Stimulated activated CD4-positive, alpha-beta T cell treated with anti-CD3 and anti-CD28 coated beads, Interleukin-12 subunit alpha, Interleukin-12 subunit beta, amount 100 ng/mL, for 4 hours (primary cell): ENCODE results near the gene ENOX1.

Experiments used
- DNase-seq: peaks from one replicate; pipeline ENCODE4 v3.0.0-alpha.2; 2020

ENOX1 gene

GRCh38 chr13:43232144-43232872 is 554.5 kb downstream of the ENOX1 start:
- no peak for DNase-seq

- DNase-seq: no peak
Measured at GRCh38 chr13:43230989-43231388, 555.8 kb downstream of the ENOX1 start.

GRCh38 chr13:43229506-43229905 is 557.3 kb downstream of the ENOX1 start:
- DNase-seq: no peak

GRCh38 chr13:43227721-43228120 is 559.1 kb downstream of the ENOX1 start:
- DNase-seq: no peak

GRCh38 chr13:43223216-43223615 is 563.6 kb downstream of the ENOX1 start:
- DNase-seq: no peak

GRCh38 chr13:43222086-43222485 is 564.7 kb downstream of the ENOX1 start:
- no peak for DNase-seq

GRCh38 chr13:43221611-43222010 is 565.2 kb downstream of the ENOX1 start:
- DNase-seq: no peak

GRCh38 chr13:43220873-43221595 is 565.7 kb downstream of the ENOX1 start:
- no peak for DNase-seq

GRCh38 chr13:43214124-43214523 is 572.6 kb downstream of the ENOX1 start:
- DNase-seq: no peak

- no peak for DNase-seq
Measured at GRCh38 chr13:43206838-43207237, 579.9 kb downstream of the ENOX1 start.

GRCh38 chr13:43205416-43205815 is 581.4 kb downstream of the ENOX1 start:
- no peak for DNase-seq

GRCh38 chr13:43204591-43204990 is 582.2 kb downstream of the ENOX1 start:
- no peak for DNase-seq

GRCh38 chr13:43203781-43204180 is 583.0 kb downstream of the ENOX1 start:
- no peak for DNase-seq

GRCh38 chr13:43200736-43201135 is 586.0 kb downstream of the ENOX1 start:
- DNase-seq: no peak

GRCh38 chr13:43200307-43200706 is 586.5 kb downstream of the ENOX1 start:
- no peak for DNase-seq

GRCh38 chr13:43196750-43197370 is 589.9 kb downstream of the ENOX1 start:
- DNase-seq: no peak

- no peak for DNase-seq
Measured at GRCh38 chr13:43196086-43196621, 590.6 kb downstream of the ENOX1 start.

GRCh38 chr13:43195551-43195950 is 591.2 kb downstream of the ENOX1 start:
- DNase-seq: no peak

GRCh38 chr13:43195112-43195511 is 591.7 kb downstream of the ENOX1 start:
- no peak for DNase-seq

- DNase-seq: no peak
Measured at GRCh38 chr13:43193789-43194420, 592.9 kb downstream of the ENOX1 start.

- DNase-seq: no peak
Measured at GRCh38 chr13:43191546-43191945, 595.2 kb downstream of the ENOX1 start.

GRCh38 chr13:43185226-43185625 is 601.5 kb downstream of the ENOX1 start:
- DNase-seq: no peak

GRCh38 chr13:43180837-43181236 is 605.9 kb downstream of the ENOX1 start:
- no peak for DNase-seq
